Measurements from ENCODE around the gene FAAP100.

The FAAP100 gene

DNA sequence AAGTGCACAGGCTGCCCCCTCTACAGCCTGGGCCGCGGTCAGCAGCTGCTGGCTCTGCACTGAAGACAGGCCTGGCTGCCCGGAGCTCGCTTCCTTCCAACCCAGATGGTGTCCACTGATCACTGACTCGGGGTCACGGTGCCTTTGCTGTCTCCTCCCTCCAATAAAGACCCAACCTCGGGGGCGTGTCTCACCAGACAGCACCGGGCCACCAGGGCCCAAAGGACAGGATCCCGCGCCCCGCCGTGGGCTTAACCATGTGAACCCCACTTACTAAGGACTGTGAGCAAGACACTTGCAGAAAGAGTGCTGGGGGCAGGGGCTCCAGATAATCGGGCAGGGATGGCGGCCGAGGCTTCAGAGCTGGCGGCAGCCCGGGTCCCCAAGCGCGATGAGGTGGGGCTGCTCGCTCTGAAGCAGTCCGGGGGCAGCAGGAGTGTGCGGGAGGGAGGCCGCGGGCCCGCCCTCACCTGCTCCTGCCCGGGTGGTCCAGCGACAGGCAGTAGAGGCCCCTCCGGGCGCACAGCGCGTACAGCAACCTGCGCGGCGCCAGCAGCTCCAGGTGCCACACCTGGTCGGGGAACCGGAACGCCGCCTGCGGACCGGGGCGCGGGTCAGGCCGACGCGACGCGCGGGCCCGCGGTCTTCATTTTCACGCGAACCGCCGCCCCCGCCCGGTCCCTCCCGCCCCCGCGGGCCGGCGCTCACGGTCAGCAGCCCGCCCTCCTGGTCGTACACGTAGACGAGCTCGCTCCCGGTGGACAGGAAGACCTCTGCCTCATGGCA is 502 bp downstream of the FAAP100 start:
- no peak for DNase-seq

DNA sequence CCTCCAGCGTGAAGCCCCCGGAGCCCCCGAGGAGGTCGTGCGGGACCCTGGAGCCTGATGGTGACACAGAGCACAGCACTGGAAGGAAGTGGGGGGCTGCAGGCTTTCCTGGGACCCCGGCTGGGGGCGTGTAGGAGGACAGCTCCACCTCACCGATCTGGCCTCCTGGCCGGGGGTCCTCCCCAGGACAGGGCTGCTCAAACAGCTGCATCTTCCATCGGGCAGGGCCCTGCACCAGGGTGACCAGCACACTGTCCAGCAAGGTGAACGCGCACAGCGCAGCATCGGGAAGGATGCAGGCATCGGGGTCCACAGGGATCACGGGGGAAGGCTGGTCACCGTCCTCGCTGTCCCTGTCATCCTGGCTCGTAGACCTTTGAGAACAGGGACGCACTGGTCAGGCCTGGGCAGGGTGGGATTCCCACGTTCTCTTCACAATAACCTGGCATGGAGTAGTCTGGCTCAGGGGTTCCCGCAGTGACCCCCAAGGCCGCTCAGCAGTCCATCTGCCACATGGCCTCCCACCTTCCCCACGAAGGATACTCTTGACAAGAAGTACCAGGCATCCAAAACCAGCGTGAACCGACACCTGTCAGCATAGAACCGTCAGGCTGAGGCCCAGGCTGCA is 1.2 kb downstream of the FAAP100 start:
- DNase-seq: no peak

DNA sequence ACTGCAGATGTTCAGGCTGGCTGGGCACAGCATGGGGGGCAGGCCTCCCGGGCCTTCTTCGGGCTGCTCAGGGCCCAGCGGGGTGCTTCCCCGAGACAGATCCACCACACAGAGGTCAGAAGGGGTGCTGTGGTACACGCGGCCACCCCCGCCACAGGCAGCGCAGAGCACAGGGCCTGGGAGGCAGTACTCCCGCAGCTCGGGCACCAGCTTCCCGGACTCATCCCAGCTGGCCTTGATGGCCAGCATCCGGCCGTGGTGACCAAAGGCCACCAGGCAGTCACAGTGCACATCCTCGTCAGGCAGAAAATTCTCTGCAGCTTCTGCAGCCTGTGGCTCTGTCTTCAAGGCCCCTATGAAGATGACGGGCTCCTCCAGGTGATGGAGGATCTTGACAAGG is 1.9 kb downstream of the FAAP100 start:
- no peak for DNase-seq

DNA sequence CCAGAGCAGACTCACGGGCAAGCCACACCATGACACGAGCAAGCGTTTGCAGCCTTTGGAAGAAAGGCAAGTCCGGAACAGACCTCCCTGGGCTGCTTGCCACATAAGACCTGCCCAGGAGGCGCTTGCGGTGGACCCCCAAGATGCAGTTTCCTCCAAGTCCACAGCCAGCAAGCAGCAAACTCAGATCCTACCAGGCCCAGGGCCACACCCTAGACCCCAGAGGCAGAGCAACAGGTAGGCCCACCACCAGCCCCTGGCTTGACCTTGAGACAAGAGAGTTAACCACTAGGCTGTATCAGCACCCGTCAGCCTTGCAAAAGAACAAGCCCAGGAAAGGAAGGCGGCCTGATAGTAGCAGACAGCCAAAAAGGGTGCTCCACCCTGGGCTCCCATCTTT is 2.3 kb downstream of the FAAP100 start:
- DNase-seq: no peak

DNA sequence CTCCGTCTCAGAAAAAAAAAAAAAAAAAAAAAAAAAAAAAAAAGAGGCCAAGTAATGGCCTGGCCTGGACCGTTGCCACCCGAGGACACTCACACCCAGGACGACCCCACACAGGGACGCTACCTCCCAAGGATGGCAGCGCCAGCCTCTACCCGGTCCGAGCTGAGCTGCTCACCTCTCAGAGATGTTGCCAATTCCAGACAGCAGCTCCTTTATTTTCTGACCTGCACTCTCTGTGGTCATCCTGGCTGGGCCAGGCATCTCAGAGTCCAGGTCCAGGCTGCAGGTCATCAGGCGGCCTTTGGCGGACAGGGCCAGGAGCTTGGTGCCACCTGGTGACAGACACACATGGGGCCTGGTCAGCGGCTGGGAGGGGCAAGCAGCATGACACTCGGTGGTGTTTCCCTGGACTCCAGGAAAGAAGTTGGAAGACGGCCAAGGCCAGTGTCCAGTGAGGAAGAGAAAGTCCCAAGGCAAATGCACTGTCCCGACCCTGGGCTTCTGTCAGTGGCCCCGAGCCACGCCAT is 3.1 kb downstream of the FAAP100 start:
- no peak for DNase-seq

DNA sequence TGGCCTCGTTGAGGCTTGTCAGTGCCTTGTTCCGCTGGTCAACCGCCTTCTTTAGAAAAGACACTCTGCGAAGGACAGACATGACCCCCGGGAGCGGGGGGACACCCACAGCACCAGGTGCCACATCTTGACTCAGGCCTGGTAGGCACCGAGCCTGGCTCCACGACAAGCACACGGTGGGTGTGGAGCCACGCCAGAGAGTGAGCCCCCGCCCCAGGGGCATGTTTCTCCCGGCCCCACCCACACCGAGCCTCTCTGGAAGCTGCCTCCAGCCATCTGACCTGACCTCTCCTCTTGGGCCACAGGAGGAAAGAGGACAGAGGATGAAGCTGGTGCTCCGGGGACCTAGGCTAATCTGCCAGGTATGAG is 4.6 kb downstream of the FAAP100 start:
- no peak for DNase-seq

DNA sequence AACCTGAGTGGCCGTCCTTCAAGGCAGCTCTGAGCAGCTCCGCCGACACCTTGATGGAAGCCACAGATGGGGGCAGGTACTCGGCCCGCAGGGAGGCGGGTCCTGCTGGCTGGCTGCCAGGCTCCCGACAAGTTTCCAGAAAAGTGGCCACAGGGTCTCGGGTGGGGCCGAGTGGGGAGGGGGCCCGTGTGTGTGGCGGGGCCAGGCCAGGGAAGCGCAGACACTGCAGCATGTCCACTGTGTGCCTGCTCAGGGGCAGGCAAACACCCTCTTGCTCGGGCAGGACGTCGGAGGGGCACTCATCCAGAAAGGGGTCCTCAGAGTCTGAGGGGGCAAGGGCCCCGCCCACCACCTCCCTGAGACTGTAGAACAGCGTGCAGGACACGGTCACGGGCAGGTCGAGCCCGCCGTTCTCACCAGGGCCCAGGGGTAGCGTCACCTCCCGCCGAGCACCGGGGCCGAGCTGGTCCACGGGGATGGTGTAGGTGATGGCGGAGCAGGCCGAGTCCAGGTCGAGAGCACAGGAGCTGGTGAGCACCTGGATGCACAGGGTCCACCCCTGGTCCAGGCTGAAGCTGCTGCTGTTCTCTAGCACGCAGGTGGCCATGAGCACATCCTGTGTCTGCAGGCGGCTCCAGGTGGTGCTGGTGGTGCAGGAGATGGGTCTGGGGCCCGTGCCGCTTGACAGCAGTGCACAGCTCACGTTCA is 5.1 kb downstream of the FAAP100 start:
- DNase-seq: no peak

DNA sequence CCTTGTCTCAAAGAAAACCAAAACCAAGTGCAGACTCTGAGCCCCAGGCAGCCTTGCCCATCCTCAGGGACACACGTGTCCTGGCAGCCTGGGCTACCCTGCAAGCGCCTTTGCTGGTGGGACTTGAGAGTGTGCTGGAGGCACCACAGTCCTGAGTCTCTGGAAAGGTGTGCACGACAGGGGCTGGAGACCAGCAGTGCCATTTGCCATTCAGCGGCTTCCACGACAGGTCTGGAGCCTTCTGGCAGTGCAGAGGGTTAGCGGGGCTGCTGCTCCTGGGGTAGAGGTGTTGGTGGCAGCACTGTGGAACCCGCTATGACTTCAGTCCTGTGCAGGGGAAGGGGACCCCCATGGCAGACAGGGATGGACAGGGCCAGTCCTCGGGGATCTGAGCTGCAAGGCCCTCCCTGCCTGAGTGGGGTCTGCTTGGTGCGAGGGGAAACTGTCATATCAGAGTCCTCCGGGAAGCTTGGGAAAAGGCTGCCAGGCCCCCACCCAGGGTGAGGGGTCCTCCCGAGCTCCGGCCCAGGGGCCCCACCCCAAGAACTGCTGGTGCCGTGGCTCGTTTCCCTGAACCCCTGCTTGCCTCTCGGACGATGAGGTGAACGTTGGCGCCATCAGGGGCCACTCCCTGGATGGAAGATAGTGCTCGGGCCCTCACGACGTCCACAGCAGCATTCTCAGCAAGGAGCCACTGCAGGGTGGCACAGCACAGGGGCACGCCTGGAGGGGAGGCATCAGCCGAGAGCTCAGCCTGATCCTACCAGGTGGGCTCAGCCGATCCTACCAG is 6.8 kb downstream of the FAAP100 start:
- no peak for DNase-seq

DNA sequence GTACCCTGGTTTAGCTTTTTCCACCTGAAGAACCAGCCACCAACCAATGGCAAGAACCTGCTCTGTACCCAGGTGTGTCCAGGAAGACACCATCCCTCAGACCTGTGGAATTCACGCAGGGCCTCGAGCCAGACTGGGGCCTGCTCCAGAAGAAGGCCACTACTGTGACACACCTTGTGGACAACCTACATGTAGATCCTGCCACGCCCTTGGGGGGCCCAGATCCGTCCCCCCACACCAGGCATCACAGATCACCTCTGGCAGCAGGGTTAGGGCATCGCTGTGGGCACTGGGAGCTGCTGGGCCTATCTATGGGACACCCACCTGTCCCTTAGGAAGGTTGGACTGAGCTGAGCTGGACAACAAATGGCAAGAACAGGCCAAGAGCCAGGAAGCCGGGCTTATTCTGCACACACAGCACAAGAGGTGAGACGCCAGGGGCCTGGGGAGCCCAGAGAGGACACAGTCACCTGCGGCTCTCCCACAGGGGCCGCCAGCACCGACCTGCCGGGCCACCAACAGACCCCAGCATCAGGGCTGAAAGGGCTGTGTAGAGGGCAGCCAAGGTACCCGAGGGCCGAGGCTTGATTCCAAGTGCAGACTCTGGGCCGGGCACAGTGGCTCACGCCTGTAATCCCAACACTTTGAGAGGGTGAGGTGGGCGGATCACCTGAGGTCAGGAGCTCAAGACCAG is 7.7 kb downstream of the FAAP100 start:
- DNase-seq: no peak

DNA sequence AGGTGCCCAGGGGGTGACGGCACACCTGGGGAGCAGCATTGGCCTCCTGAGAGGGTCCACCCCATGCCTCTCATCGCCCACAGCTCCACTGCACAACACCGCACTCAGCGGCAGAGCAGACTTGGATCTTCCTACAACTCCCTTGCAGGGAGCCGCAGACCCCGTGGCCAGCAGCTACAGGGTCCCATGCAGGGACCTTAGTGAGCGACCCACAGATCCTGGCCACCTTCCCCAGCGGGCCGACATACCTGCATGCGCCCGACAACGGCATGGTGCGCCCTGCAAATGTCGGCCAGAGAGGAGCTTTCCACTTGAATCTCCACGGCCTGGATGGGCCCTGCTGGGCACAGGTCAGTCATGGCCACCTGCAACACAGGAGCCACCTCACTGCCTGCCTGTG is 8.4 kb downstream of the FAAP100 start:
- DNase-seq: no peak

DNA sequence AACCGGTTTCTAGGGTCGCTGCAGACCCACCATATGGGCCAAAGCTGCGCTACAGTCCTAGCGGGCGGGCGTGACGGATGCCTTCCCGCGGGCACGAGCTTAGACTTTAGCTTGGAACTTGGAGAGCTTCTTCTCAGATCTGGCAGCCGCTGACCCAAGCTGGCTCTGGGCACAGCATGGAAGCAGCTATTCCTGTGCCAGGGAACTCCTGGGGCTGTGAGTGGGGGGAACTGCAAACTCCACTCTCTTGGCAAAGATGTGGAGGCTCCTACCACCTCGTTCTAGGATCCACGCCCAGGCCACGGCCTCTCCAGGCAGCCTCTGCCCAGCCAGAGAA is 8.8 kb downstream of the FAAP100 start:
- DNase-seq: no peak

DNA sequence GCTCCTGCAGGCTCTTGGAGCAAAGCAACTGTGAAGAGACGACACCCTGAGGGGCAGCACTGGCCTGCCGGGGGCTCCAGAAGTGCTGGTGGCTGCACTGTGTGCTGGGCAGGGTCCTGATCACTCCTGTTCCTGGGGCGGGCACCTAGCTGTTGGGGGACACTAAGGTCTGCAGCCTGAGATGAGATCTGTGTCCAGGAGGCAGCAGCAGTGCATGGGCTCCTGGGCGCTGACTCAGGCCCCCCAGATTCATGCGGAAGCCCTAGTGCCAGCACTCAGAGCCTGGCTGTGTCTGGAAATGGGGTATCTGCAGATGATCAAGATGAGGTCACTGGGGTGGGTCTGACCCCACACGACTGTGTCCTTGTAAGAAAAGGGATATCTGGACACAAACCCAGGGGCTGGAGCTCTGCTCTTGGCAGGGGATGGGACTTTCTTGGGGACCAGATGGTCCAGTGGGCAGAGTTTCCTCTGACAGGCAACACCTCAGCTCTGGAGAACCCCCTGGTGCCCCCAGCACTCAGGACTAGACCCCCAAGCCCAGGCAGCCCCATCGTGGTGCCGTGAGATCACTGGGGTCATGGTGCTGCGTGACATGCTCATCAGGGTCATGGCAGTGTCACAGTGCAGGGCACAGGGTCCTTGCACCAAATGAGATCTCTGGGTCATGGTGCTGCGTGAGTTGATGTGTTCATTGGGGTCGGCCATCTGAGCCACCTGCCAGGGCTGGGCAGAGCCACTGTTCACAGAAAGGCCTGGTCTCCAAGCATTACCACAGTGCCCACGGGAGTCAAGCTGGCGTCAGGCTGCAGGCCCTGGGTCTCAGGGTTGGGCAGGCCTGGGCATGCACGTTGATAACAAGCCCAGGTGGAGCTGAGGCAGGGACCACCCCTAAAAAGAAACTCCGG is 9.5 kb downstream of the FAAP100 start:
- no peak for DNase-seq

DNA sequence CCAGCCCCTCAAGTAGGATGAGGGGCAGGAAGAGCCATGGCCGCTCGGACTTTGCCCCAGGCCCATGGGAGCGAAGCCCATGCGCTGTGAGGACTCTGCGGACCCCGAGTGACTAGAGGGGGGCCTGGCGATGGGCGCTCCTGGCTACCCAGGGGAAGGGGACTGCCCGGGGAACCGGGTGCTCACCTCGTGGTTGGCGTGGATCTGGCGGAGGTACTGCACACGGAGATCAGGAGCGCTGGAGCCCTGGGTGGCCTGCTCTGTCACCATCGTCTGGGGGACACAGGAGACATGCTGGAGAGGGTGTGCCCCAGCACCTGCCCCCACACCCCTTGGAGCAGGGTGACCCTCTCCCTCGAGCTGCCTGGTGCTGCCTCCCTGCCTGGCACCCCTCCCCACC is 11.0 kb downstream of the FAAP100 start:
- DNase-seq: no peak

DNA sequence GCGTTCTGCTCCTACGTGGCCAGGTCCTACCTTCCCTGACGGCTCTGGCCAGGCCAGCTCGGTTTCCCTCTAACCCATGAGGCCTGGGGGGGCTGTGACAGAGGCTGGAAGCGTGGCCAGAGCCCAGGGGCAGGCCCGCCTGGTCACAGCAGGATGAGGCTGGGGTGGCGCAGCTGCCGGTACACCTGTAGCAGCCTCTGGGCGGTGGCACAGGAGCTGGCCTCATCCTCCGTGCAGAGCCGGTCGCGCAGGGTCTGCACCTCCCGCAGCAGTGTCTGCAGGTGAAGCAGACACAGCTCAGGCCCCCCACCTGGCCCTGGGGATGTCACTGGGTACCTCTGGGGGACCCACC is 11.5 kb downstream of the FAAP100 start:
- DNase-seq: no peak

DNA sequence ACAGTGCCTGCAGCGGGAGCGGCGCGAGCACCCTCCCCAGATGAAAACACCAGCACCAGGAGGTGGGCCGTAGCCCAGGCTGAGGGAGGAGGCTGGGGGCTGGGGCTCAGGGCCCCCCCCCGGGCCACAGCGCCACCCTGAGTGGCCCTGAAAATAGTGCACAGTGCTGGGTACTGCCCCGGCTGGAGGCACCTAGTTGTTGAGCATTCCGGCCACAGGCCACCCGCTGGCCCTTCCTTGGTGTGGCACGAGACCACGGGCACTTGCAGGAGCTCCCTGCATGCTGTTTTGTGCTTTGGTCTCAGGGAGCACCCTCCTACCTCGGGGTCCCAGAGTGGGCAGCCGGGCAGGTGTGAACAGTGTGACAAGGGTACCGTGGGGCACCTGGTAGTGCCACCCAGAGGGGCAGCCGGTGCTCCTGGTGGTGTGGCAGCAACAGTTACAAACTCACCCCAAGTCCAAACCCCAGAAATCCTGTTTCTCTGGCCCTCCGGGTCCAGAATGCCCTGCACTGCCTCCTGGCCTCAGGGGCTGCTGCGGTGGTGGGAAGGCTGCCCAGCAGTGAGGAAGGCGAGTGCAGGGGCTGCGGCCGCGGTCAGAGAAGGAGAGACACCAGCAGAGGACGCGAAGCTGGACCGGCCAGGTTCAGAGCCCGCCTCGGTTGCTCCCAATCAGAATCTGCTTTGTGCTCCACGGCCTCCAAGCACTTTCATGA is 12.0 kb downstream of the FAAP100 start:
- DNase-seq: no peak

DNA sequence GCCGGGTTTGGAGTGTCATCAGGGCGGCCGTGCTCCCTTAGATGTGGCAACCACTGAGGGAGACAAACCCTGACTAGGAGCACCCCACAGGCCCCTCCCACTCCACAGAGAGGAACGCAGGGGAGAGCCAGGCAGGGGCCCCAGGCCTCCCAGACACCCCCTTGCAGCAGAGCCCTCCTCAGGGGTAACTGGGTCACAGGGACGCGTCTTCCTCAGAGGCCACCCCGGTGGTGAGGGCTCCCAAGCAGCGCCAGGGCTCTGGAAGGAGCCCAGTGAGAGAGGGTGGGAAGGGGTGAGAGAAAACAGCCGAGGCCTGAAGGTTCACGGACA is 12.6 kb downstream of the FAAP100 start:
- no peak for DNase-seq

DNA sequence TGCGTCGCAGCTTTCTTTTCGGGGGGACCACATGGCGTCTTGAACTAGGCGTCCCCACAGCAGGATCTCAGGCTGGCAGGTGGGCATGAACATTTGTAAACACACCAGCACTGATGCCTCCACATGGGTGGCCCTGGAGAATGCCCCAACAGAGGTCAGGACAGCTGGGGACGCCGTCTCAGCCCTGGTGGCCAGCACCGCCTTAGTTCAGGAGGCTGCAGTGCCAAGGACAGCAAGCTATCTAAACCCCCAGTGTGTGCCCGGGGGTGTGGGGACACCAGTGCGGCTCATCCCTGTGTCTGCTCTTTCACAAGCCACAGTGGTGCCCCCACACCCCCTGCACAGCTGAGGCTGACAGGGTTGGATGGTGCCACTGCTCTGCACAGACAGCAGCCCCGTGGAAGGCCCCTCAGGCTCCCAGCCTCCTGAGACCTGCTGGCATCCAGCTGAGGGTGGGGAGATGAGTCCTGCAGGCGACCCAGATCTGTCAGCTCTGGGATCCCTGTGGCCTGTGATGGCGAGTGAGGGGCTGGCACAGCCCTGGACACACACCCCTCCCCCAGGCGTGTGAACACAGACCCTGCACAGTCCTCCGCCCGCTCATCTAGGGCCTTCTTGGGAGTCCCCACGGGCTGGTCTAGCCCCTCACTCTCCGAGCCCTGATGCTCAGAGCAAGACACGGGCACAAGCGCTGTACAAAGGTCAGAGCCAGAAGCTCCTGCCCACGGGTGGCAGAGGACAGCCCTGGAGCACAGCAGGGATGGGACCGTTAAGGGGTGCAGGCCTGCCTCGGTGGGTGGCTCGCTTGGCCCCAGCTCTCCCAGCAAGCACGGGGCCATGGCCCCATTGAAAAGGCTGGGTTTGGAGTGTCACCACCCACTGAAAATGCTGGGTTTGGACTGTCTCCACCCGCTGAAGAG is 13.2 kb downstream of the FAAP100 start:
- no peak for DNase-seq

DNA sequence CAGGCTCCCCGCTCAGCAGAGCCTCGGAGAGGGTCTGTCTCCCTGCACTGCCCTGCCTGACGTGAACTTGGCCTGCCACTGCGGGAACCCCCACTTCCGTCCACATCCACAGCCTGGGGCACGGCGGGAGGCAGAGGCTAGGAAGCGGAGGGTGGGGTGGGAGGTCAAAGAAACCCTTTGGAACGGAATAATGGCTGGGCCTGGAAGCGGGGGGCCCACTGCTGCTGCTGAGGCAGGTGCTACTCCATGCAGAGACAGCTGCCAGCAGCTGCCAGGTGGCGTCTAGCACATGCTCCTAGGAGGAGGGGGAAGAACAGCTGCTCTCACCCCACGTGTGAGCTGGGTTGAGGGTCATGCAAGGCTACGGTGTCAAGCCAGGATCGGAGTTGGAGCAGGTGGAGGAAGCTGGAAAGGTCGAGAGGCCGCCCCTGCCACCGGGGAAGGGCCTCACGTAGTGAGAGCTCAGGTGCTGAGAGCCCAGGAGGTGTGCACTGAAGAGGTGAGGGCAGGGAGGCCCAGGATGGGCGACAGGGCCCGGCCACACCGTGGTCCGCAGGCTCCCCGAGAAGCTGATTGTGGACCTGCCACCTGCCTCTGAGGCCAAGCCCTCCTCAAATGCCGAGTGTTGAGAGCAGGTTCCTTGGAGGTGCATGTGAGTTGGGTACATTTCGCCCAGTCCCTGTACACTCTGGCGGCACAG is 14.1 kb downstream of the FAAP100 start:
- no peak for DNase-seq

DNA sequence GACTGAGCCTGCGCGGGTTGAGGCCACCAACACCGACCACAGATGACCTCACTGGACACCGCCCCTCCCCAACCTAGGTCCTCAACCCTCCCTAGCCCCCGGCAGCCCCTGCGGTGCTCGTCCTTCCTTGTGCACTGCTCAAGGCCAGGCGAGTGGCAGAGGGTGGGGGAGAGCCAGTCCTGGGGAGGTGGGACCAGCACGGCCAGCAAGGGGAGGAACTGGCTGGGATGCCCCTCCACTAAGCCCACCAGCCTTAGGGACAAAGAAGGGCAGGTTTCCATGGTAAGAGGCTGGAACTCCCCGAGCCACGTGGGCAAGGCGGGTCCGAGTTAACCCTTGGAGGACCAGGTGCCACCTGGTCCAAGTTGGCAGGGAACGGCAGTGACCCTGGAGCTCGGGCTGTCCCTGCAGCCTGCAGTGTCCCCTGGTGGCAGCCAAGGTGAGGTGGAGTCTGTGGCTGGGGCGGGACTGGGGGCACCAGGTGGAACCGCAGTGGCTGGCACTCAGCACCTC is 14.8 kb downstream of the FAAP100 start:
- DNase-seq: no peak
